ENCODE data around the gene TCAP.

DNA sequence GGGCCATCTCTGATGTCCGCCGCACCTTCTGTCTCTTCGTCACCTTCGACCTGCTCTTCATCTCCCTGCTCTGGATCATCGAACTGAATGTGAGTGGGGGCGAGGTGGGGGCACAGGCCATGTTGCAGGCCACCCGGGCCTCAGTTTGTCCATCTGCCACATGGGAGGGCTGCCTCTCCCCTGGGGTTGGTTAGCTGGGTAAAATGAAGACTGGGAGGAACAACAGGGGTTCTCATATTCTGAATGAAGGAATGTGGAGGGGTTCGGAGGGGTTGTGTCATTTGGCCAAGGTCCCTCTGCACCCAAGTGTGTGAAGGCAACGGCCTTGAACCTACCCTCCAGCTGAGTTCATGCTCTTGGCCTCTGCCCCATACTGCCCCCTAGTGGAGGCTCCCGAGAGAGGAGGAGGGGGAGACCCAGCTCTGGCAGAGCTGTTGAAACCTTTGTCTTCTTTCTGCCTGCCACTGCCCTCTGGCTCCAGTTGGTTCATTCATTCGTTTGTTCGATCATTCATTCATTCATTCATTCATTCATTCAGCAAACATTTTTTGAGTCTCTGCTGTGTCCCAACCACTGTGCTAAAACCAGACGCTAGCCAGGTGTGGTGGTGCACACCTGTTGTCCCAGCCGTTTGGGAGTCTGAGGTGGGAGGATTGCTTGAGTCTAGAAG lies 11.4 kb upstream of the TCAP start:
- TF ChIP-seq CHD2 (IDR thresholded peaks at IDR 0.05; ENCODE audit: low read length, partially characterized antibody) (no peak), FOXM1 (IDR thresholded peaks at IDR 0.05; ENCODE audit: low read depth) (no peak), FOSL2 (IDR thresholded peaks at IDR 0.05; ENCODE audit: borderline replicate concordance, low read depth) (no peak), POLR2AphosphoS5 (IDR thresholded peaks at IDR 0.05; ENCODE audit: low read depth, low read length) (no peak)
- TF ChIP-seq, protein P1, sequence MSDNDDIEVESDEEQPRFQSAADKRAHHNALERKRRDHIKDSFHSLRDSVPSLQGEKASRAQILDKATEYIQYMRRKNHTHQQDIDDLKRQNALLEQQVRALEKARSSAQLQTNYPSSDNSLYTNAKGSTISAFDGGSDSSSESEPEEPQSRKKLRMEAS (IDR thresholded peaks at IDR 0.05; ENCODE audit: low read depth), result no peak
- TF ChIP-seq, protein P2, sequence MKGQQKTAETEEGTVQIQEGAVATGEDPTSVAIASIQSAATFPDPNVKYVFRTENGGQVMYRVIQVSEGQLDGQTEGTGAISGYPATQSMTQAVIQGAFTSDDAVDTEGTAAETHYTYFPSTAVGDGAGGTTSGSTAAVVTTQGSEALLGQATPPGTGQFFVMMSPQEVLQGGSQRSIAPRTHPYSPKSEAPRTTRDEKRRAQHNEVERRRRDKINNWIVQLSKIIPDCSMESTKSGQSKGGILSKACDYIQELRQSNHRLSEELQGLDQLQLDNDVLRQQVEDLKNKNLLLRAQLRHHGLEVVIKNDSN (IDR thresholded peaks at IDR 0.05; ENCODE audit: borderline replicate concordance, low read depth), result no peak
- TF ChIP-seq, protein P3, sequence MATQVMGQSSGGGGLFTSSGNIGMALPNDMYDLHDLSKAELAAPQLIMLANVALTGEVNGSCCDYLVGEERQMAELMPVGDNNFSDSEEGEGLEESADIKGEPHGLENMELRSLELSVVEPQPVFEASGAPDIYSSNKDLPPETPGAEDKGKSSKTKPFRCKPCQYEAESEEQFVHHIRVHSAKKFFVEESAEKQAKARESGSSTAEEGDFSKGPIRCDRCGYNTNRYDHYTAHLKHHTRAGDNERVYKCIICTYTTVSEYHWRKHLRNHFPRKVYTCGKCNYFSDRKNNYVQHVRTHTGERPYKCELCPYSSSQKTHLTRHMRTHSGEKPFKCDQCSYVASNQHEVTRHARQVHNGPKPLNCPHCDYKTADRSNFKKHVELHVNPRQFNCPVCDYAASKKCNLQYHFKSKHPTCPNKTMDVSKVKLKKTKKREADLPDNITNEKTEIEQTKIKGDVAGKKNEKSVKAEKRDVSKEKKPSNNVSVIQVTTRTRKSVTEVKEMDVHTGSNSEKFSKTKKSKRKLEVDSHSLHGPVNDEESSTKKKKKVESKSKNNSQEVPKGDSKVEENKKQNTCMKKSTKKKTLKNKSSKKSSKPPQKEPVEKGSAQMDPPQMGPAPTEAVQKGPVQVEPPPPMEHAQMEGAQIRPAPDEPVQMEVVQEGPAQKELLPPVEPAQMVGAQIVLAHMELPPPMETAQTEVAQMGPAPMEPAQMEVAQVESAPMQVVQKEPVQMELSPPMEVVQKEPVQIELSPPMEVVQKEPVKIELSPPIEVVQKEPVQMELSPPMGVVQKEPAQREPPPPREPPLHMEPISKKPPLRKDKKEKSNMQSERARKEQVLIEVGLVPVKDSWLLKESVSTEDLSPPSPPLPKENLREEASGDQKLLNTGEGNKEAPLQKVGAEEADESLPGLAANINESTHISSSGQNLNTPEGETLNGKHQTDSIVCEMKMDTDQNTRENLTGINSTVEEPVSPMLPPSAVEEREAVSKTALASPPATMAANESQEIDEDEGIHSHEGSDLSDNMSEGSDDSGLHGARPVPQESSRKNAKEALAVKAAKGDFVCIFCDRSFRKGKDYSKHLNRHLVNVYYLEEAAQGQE (IDR thresholded peaks at IDR 0.05; ENCODE audit: low read depth, low read length), result no peak
- TF ChIP-seq, protein P4, sequence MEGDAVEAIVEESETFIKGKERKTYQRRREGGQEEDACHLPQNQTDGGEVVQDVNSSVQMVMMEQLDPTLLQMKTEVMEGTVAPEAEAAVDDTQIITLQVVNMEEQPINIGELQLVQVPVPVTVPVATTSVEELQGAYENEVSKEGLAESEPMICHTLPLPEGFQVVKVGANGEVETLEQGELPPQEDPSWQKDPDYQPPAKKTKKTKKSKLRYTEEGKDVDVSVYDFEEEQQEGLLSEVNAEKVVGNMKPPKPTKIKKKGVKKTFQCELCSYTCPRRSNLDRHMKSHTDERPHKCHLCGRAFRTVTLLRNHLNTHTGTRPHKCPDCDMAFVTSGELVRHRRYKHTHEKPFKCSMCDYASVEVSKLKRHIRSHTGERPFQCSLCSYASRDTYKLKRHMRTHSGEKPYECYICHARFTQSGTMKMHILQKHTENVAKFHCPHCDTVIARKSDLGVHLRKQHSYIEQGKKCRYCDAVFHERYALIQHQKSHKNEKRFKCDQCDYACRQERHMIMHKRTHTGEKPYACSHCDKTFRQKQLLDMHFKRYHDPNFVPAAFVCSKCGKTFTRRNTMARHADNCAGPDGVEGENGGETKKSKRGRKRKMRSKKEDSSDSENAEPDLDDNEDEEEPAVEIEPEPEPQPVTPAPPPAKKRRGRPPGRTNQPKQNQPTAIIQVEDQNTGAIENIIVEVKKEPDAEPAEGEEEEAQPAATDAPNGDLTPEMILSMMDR (IDR thresholded peaks at IDR 0.05), result peak; percentile 93
- TF ChIP-seq, protein P5, sequence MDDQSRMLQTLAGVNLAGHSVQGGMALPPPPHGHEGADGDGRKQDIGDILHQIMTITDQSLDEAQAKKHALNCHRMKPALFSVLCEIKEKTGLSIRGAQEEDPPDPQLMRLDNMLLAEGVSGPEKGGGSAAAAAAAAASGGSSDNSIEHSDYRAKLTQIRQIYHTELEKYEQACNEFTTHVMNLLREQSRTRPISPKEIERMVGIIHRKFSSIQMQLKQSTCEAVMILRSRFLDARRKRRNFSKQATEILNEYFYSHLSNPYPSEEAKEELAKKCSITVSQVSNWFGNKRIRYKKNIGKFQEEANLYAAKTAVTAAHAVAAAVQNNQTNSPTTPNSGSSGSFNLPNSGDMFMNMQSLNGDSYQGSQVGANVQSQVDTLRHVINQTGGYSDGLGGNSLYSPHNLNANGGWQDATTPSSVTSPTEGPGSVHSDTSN (IDR thresholded peaks at IDR 0.05), result no peak

Measured in SK-N-SH (cell line).